ENCODE data around the gene HYCC1.

- TF ChIP-seq CTCF (IDR thresholded peaks at IDR 0.05): no peak
- TF ChIP-seq ZFX (IDR thresholded peaks at IDR 0.05; ENCODE audit: borderline replicate concordance): no peak
Measured at GRCh38 chr7:23022851-23023250, 8.9 kb upstream of the HYCC1 start.

Data from 22Rv1 (cell line).